Gastrocnemius medialis (tissue), 4 donors: Measurements from ENCODE around the gene FBXL13.

ENCODE experiments used
- POLR2A ChIP-seq, 2 donors: fragments of 450-650 bp; IDR thresholded peaks; one replicate each; pipeline ENCODE4 v1.6.1; 2017; ENCODE audit warnings: antibody characterized with exemption in 2 of 2, mild to moderate bottlenecking in 2 of 2, moderate library complexity in 2 of 2
- TF ChIP-seq, protein P1 (sequence below), 5 experiments: fragments of 450-650 bp in 3 of 5; fragments of 200-600 bp in 2 of 5; sonication (generic) in 2 of 5; IDR thresholded peaks in 4 of 5; conservative IDR thresholded peaks in 1 of 5; 1 replicate in 4 of 5; 2 replicates in 1 of 5; pipeline ENCODE4 v1.5.1; 2016 to 2019; ENCODE audit warnings: antibody characterized with exemption in 5 of 5, mild to moderate bottlenecking in 3 of 5, moderate library complexity in 3 of 5

DNA sequence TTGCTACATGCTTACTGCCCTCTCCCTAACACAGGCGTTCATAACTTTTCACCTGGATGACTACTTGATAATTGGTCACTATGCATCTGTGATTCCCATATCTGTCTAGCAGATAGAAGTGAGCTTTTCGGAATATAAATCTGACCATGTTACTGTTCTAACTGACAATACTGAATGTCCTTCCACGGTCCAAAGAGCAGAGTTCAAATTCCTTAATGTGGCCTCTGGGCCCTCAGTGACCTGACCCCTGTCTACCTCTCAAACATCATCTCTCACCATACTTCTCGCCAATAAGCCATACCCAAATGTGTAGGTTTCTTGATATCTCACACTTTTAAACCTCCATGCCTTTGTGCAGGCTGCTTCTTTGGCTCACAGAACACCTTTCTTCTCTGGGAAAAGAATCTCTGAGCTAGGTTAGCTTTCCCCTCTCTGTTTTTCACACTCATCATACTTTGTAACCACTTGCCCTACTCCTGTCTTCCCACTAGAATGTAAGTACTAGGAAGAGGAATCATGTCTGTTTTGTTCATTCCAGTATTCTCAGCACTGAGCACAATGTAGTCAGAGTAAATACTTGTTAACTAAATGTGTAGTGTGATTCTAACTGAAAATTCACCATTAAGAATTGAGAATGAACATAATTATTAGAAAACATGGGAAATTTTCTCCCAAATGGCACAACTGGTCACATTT lies 201.0 kb downstream of the FBXL13 start:
- TF ChIP-seq, protein P1, sequence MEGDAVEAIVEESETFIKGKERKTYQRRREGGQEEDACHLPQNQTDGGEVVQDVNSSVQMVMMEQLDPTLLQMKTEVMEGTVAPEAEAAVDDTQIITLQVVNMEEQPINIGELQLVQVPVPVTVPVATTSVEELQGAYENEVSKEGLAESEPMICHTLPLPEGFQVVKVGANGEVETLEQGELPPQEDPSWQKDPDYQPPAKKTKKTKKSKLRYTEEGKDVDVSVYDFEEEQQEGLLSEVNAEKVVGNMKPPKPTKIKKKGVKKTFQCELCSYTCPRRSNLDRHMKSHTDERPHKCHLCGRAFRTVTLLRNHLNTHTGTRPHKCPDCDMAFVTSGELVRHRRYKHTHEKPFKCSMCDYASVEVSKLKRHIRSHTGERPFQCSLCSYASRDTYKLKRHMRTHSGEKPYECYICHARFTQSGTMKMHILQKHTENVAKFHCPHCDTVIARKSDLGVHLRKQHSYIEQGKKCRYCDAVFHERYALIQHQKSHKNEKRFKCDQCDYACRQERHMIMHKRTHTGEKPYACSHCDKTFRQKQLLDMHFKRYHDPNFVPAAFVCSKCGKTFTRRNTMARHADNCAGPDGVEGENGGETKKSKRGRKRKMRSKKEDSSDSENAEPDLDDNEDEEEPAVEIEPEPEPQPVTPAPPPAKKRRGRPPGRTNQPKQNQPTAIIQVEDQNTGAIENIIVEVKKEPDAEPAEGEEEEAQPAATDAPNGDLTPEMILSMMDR (IDR thresholded peaks at IDR 0.05 in 4 of 5, conservative IDR thresholded peaks at IDR 0.05 in 1 of 5) = no peak
- no peak for TF ChIP-seq POLR2A (IDR thresholded peaks at IDR 0.05)
